ENCODE data around the gene SINHCAF. TPM values are rescaled to one million over a fixed set of nuclear protein-coding genes. Genes with fewer than 3 reads are reported as not detected.

SINHCAF gene
- total and polyA plus RNA-seq, 2 experiments from 2014 or later: 581 to 686 TPM

DNA sequence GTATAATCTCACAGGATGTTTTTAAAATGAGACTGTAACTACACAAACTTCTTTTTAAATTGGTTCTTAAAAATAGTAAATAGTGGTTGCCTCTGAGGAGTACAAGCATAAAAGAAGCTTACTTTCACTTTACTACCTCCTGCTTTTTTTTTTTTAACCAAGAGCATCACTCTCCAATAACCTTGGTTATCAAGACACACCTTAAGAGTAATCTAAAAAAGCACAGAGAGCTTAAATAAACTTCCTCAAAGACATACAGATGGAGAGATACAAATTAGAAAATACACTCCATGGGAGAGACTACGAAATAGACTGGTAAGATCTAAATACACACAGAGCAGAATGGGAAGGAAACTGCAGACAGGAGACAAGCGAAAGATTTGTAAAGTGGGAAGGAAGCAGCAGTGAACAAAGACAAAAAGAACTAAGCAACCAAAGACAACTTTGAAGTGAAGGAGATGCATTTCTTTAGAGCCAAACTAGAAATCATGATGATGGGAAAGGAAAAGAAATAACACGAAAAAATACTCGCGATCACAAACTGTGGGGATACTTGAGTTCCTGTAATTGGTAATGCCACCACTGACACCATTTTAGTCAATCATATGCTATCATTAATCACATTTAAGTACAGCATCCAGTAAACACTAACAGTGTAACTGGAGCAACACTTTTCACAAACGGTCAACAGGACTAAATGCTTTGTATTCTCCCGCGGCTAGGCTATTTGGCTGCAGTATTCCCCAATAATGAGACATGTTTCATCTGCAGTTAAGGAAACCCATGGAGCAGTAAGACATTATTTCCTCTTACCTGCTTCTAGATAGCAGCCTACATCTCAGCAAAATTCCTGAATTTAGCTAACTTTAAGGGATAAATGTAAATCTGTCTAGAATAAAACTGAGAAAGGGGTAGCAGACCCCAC, 8.2 kb downstream of the SINHCAF start:
- peak overlapping the region; percentile 93 for H3K4me2 ChIP-seq
- Mint-ChIP-seq H3K4me1 (peaks cover 89% of the 10 kb centered on the region), H3K9me3 (no peaks in the 10 kb centered on the region; the same call in 2 of the 3 replicates), H3K27me3 (ENCODE audit: insufficient read depth, low read depth, poor library complexity) (peaks cover 6% of the 10 kb centered on the region), H3K4me3 (peak overlapping the region; percentile 98), H3K36me3 (ENCODE audit: low read depth) (peaks cover 38% of the 10 kb centered on the region), H3K27ac (peak overlapping the region; percentile 4; the same call in 1 of the 2 replicates)
- peak overlapping the region; percentile 35; the same call in 1 of the 2 replicates for H3K27ac ChIP-seq (ENCODE audit: low read depth)
- H3K9me2 ChIP-seq (ENCODE audit: insufficient read depth): no peaks in the 10 kb centered on the region
- DNase-seq (ENCODE audit: low spot score): no peak
- H3K4me1 ChIP-seq (ENCODE audit: insufficient read depth): peaks cover 96% of the 10 kb centered on the region
- TF ChIP-seq, protein P1, sequence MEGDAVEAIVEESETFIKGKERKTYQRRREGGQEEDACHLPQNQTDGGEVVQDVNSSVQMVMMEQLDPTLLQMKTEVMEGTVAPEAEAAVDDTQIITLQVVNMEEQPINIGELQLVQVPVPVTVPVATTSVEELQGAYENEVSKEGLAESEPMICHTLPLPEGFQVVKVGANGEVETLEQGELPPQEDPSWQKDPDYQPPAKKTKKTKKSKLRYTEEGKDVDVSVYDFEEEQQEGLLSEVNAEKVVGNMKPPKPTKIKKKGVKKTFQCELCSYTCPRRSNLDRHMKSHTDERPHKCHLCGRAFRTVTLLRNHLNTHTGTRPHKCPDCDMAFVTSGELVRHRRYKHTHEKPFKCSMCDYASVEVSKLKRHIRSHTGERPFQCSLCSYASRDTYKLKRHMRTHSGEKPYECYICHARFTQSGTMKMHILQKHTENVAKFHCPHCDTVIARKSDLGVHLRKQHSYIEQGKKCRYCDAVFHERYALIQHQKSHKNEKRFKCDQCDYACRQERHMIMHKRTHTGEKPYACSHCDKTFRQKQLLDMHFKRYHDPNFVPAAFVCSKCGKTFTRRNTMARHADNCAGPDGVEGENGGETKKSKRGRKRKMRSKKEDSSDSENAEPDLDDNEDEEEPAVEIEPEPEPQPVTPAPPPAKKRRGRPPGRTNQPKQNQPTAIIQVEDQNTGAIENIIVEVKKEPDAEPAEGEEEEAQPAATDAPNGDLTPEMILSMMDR (conservative IDR thresholded peaks at IDR 0.05; ENCODE audit: low read depth in 2 of 2): no peak
- no peak for TF ChIP-seq POLR2AphosphoS5 (IDR thresholded peaks at IDR 0.05; ENCODE audit: low read depth)
- TF ChIP-seq CREB1 (CRISPR knock-in tag; IDR thresholded peaks at IDR 0.05; ENCODE audit: low read depth): no peak
- TF ChIP-seq EZH2phosphoT487 (IDR thresholded peaks at IDR 0.05; ENCODE audit: unreplicated experiment): no peak
- TF ChIP-seq, protein P2, sequence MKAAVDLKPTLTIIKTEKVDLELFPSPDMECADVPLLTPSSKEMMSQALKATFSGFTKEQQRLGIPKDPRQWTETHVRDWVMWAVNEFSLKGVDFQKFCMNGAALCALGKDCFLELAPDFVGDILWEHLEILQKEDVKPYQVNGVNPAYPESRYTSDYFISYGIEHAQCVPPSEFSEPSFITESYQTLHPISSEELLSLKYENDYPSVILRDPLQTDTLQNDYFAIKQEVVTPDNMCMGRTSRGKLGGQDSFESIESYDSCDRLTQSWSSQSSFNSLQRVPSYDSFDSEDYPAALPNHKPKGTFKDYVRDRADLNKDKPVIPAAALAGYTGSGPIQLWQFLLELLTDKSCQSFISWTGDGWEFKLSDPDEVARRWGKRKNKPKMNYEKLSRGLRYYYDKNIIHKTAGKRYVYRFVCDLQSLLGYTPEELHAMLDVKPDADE (IDR thresholded peaks at IDR 0.05): no peak
- no peak for TF ChIP-seq STAT1 (IDR thresholded peaks at IDR 0.05; ENCODE audit: unreplicated experiment)
- TF ChIP-seq, protein P3, sequence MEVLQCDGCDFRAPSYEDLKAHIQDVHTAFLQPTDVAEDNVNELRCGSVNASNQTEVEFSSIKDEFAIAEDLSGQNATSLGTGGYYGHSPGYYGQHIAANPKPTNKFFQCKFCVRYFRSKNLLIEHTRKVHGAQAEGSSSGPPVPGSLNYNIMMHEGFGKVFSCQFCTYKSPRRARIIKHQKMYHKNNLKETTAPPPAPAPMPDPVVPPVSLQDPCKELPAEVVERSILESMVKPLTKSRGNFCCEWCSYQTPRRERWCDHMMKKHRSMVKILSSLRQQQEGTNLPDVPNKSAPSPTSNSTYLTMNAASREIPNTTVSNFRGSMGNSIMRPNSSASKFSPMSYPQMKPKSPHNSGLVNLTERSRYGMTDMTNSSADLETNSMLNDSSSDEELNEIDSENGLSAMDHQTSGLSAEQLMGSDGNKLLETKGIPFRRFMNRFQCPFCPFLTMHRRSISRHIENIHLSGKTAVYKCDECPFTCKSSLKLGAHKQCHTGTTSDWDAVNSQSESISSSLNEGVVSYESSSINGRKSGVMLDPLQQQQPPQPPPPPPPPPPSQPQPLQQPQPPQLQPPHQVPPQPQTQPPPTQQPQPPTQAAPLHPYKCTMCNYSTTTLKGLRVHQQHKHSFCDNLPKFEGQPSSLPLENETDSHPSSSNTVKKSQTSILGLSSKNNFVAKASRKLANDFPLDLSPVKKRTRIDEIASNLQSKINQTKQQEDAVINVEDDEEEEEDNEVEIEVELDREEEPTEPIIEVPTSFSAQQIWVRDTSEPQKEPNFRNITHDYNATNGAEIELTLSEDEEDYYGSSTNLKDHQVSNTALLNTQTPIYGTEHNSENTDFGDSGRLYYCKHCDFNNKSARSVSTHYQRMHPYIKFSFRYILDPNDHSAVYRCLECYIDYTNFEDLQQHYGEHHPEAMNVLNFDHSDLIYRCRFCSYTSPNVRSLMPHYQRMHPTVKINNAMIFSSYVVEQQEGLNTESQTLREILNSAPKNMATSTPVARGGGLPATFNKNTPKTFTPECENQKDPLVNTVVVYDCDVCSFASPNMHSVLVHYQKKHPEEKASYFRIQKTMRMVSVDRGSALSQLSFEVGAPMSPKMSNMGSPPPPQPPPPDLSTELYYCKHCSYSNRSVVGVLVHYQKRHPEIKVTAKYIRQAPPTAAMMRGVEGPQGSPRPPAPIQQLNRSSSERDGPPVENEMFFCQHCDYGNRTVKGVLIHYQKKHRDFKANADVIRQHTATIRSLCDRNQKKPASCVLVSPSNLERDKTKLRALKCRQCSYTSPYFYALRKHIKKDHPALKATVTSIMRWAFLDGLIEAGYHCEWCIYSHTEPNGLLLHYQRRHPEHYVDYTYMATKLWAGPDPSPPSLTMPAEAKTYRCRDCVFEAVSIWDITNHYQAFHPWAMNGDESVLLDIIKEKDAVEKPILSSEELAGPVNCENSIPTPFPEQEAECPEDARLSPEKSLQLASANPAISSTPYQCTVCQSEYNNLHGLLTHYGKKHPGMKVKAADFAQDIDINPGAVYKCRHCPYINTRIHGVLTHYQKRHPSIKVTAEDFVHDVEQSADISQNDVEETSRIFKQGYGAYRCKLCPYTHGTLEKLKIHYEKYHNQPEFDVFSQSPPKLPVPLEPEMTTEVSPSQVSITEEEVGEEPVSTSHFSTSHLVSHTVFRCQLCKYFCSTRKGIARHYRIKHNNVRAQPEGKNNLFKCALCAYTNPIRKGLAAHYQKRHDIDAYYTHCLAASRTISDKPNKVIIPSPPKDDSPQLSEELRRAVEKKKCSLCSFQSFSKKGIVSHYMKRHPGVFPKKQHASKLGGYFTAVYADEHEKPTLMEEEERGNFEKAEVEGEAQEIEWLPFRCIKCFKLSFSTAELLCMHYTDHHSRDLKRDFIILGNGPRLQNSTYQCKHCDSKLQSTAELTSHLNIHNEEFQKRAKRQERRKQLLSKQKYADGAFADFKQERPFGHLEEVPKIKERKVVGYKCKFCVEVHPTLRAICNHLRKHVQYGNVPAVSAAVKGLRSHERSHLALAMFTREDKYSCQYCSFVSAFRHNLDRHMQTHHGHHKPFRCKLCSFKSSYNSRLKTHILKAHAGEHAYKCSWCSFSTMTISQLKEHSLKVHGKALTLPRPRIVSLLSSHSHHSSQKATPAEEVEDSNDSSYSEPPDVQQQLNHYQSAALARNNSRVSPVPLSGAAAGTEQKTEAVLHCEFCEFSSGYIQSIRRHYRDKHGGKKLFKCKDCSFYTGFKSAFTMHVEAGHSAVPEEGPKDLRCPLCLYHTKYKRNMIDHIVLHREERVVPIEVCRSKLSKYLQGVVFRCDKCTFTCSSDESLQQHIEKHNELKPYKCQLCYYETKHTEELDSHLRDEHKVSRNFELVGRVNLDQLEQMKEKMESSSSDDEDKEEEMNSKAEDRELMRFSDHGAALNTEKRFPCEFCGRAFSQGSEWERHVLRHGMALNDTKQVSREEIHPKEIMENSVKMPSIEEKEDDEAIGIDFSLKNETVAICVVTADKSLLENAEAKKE (CRISPR knock-in tag; IDR thresholded peaks at IDR 0.05): no peak
- TF ChIP-seq EZH2 (IDR thresholded peaks at IDR 0.05; ENCODE audit: low read depth, unreplicated experiment): no peak
- no peak for TF ChIP-seq JUNB (IDR thresholded peaks at IDR 0.05; ENCODE audit: unreplicated experiment)
- TF ChIP-seq ZNF331 (CRISPR knock-in tag; IDR thresholded peaks at IDR 0.05; ENCODE audit: low read depth): no peak
- TF ChIP-seq ZNF114 (CRISPR knock-in tag; IDR thresholded peaks at IDR 0.05): no peak
- TF ChIP-seq NANOG (IDR thresholded peaks at IDR 0.05; ENCODE audit: borderline replicate concordance): no peak
- TF ChIP-seq, protein P4, sequence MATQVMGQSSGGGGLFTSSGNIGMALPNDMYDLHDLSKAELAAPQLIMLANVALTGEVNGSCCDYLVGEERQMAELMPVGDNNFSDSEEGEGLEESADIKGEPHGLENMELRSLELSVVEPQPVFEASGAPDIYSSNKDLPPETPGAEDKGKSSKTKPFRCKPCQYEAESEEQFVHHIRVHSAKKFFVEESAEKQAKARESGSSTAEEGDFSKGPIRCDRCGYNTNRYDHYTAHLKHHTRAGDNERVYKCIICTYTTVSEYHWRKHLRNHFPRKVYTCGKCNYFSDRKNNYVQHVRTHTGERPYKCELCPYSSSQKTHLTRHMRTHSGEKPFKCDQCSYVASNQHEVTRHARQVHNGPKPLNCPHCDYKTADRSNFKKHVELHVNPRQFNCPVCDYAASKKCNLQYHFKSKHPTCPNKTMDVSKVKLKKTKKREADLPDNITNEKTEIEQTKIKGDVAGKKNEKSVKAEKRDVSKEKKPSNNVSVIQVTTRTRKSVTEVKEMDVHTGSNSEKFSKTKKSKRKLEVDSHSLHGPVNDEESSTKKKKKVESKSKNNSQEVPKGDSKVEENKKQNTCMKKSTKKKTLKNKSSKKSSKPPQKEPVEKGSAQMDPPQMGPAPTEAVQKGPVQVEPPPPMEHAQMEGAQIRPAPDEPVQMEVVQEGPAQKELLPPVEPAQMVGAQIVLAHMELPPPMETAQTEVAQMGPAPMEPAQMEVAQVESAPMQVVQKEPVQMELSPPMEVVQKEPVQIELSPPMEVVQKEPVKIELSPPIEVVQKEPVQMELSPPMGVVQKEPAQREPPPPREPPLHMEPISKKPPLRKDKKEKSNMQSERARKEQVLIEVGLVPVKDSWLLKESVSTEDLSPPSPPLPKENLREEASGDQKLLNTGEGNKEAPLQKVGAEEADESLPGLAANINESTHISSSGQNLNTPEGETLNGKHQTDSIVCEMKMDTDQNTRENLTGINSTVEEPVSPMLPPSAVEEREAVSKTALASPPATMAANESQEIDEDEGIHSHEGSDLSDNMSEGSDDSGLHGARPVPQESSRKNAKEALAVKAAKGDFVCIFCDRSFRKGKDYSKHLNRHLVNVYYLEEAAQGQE (IDR thresholded peaks at IDR 0.05; ENCODE audit: unreplicated experiment): no peak
- no peaks in the 10 kb centered on the region for H3K36me3 ChIP-seq (ENCODE audit: insufficient read depth)
- no peak overlapping the region for H2AFZ ChIP-seq
- H3K79me2 ChIP-seq (replicated peaks; ENCODE audit: insufficient read depth): peaks cover 100% of the 10 kb centered on the region
- no peaks in the 10 kb centered on the region for H3K27me3 ChIP-seq (ENCODE audit: insufficient read depth)
- H4K20me1 ChIP-seq (replicated peaks; ENCODE audit: insufficient read depth): peaks cover 95% of the 10 kb centered on the region
- H3K4me3 ChIP-seq: peak overlapping the region; percentile 93
- no peak for ATAC-seq
- no peaks in the 10 kb centered on the region for H3F3A ChIP-seq (replicated peaks; ENCODE audit: low read depth)
